Skeletal muscle satellite cell (primary cell): ENCODE results near the gene ERG28.

Experiments
- H3K27me3 ChIP-seq: 2 replicates; pipeline ENCODE4 v1.7.0; 2013; ENCODE audit warnings: low read length; ENCODE audit not compliant: control insufficient read depth, insufficient read depth
- H3K36me3 ChIP-seq: 2 replicates; pipeline ENCODE4 v1.7.0; 2013; ENCODE audit warnings: mild to moderate bottlenecking, control low read depth, low read length; ENCODE audit not compliant: insufficient read depth
- H3K4me1 ChIP-seq: 2 replicates; pipeline ENCODE4 v1.7.0; 2013; ENCODE audit warnings: low read length; ENCODE audit not compliant: control insufficient read depth, insufficient read depth
- H3K4me2 ChIP-seq: 2 replicates; pipeline ENCODE4 v1.7.0; 2013; ENCODE audit warnings: mild to moderate bottlenecking, low read length
- H3K4me3 ChIP-seq: 2 replicates; pipeline ENCODE4 v1.7.0; 2013; ENCODE audit warnings: low read length
- H3K9ac ChIP-seq: 2 replicates; pipeline ENCODE4 v1.7.0; 2013; ENCODE audit warnings: mild to moderate bottlenecking, low read depth, low read length, moderate library complexity
- H3K9me3 ChIP-seq: replicated peaks from 2 replicates; pipeline ENCODE4 v1.7.0; 2013; ENCODE audit warnings: mild to moderate bottlenecking, control low read depth, low read length

The ERG28 gene

DNA sequence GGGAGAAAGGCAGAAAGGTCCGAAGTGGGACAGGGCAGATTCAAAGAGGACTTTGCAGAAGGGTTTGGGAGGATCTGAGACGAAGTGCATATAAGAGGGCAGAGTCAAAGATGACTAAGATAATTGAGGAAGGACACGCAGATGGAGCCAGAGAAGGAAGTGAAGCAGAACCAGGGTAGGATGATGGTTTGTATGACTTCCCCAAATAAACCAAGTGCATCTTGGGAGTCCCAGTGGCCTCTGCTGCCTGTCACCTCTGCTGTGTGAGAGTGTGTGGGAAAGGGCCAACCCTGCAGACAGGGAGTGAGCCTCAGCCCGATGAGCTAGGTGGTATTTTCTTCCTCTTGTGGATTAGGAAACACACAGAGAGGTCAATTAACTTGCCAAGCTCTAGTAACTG, 45.5 kb downstream of the ERG28 start:
- Histone ChIP-seq H3K4me1 (peaks cover 10% of the 10 kb centered on the region), H3K9ac (no peak overlapping the region), H3K4me2 (no peak overlapping the region)

DNA sequence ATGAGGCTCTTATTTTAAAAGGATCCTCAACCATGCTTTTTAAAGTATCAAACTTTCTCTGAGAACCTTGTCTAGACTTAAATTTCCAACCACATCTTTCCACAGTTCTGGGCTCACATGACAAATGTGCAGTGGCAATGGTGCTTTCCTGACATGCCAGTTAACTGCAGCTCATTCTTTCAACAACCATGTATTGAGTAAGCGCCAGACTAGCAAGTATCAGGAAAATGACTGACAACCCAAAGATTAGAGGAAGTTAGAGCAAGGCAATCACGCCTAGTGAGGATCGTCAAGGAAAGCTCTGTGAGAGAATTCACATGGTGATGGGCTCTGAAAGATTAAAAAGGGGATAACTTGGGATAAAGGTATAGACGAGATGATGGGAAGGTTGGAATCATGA, 46.5 kb downstream of the ERG28 start:
- H3K4me1 ChIP-seq = peaks cover 20% of the 10 kb centered on the region
- H3K36me3 ChIP-seq = no peaks in the 10 kb centered on the region
- no peak overlapping the region for H3K9ac ChIP-seq
- H3K4me3 ChIP-seq = no peak overlapping the region
- H3K9me3 ChIP-seq = no peaks in the 10 kb centered on the region
- no peaks in the 10 kb centered on the region for H3K27me3 ChIP-seq
- H3K4me2 ChIP-seq = no peak overlapping the region

More for the DNA sequence above, 45.5 kb downstream of the ERG28 start:
- Histone ChIP-seq H3K4me3 (no peak overlapping the region), H3K27me3 (no peaks in the 10 kb centered on the region), H3K36me3 (no peaks in the 10 kb centered on the region), H3K9me3 (no peaks in the 10 kb centered on the region)

DNA sequence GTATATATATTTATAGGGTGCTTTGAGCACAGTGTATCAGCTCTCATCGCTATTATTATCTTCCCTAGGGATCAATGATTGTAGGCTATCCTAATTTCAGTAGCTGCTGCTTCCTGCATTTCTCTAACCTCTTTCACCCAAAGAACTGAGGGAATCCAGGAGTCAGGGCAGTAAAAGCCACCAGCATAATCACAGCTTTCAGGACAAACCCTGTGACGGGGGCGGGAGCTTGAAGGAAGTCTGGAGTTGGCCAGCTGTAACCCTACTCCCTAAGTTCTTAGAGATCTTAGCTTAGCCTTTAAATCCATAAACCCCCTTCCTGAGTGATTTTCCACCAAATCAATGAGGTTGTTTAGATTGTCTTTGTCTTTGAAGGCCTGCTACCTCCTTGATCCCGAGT, 48.5 kb downstream of the ERG28 start:
- Histone ChIP-seq H3K9me3 (peaks cover 11% of the 10 kb centered on the region), H3K9ac (no peak overlapping the region), H3K4me2 (no peak overlapping the region), H3K27me3 (no peaks in the 10 kb centered on the region), H3K36me3 (no peaks in the 10 kb centered on the region), H3K4me1 (peaks cover 21% of the 10 kb centered on the region), H3K4me3 (no peak overlapping the region)

DNA sequence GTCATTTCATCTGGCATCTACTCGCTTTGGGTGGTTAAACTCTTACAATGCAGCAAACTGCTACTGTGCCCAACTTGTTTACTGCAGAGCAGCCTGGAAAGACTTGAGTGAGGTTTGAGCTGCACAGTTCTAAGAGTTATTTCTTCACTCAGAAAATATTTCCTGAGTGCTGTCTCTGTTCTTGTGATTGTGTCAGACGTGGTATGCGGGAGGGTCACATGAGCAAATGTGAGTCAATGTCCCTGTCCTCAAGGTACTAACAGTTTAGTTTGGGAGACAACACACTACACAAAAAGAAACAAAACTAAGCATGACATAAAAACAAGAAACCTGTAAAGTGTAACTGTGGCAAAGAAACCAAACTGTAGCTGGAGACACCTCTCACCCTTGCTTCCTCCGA, 49.8 kb downstream of the ERG28 start:
- H3K4me2 ChIP-seq = peak overlapping the region; percentile 59

DNA sequence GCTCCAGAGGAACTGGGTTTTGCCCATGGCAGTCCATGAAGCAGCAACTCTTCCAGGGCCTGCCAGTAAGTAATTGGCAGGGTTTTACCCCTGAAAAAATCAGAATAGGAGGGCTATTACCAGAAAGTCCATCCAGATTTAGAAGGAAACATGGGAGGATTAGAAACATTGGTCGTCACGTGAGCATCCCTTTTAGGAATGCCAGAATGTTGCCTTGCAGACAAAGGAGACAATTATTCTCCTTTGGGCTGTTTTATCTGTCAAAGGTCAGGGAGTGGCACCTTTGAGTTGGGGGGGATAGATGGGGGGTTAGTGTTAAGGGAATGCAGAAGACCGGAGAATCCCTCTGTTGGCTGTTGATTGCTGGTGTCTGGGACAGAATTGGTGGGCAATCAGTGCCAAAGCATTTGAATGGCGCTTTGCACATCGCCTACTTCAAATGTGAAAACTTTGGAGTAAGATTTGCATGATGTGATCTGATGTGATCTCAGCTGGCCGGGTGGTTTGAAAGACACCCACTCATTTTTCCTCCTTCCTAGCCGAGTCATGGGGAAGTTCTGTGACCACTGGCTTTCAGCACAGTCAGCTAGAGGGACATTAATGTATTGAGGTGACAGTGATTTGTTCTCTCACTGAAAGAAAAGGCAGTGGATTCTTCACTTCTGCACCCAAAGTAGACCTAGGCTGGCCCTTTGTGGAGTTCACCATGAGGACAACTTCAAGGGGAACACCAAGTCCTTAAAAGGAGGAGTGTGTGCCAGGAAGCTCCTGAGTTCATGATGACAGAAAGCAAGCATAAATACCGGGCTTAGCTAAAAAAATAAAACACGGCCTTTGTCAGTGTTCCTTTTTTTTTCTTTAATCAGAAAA, 50.8 kb downstream of the ERG28 start:
- H3K4me1 ChIP-seq = peaks cover 21% of the 10 kb centered on the region

More for the DNA sequence above, 49.8 kb downstream of the ERG28 start:
- Histone ChIP-seq H3K27me3 (no peaks in the 10 kb centered on the region), H3K9me3 (peaks cover 19% of the 10 kb centered on the region), H3K4me1 (peaks cover 21% of the 10 kb centered on the region), H3K36me3 (no peaks in the 10 kb centered on the region), H3K4me3 (peak overlapping the region; percentile 19), H3K9ac (peak overlapping the region; percentile 48)

DNA sequence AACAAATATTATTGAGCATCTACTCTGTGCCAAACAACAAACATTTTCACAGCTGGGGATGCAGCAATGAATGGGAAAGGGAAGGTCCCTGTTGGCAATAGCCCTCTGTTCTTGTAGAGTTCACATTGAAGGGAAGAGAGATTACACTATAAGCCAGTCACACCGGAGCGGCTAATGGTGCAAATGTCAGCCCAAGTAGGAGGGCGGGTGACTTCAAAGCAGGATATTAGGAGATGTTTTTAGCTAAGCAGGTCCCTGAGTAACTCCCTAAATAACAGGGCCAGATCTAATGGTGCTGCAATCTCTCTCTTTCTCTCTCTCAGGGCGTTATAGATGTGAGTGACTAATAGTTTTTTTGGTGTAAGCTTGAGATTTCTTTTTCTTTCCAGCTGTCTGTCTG, 51.6 kb downstream of the ERG28 start:
- no peaks in the 10 kb centered on the region for H3K27me3 ChIP-seq
- no peaks in the 10 kb centered on the region for H3K36me3 ChIP-seq
- H3K4me1 ChIP-seq = peaks cover 21% of the 10 kb centered on the region
- H3K4me3 ChIP-seq = no peak overlapping the region
- no peak overlapping the region for H3K9ac ChIP-seq
- H3K9me3 ChIP-seq = peaks cover 19% of the 10 kb centered on the region
- peak overlapping the region; percentile 59 for H3K4me2 ChIP-seq

More for the DNA sequence above, 50.8 kb downstream of the ERG28 start:
- peak overlapping the region; percentile 59 for H3K4me2 ChIP-seq
- peak overlapping the region; percentile 19 for H3K4me3 ChIP-seq
- H3K36me3 ChIP-seq = no peaks in the 10 kb centered on the region
- H3K9ac ChIP-seq = peak overlapping the region; percentile 48
- H3K9me3 ChIP-seq = peaks cover 19% of the 10 kb centered on the region
- H3K27me3 ChIP-seq = no peaks in the 10 kb centered on the region

DNA sequence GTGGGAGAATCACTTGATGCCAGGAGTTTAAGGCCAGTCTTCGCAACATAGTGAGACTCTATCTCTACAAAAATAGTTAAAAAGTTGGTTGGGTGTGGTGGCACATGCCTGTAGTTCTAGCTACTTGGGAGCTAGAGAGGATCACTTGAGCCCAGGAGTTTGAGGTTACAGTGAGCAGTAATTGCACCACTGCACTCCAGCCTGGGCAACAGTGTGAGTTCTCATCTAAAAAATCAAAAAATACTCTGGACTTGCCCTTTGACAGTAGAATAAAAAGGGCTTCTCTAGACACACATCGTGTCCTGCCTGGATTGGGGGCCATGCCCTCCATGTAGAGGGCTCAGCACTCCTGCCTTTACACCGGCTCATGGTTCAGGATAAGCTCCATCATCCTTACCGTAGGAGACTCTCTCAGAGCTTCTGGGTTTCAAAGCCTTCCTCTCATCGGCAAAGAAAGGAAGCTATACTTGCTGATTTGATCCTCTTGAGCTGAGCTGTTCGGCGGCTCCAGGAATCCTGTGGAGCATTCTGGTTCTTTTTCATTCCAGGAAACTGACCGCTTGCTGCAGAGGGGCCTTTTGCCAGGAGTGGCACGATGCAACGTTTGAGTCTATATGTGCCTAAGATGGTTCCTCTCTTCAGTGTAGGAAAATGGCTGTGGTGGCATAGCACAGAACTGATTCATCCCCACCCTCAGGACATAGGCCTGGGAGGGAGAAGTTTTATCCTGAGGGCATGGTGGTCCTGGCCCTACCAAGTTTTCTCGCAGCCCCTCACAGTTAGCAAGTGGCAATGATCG, 52.6 kb downstream of the ERG28 start:
- Histone ChIP-seq H3K4me3 (no peak overlapping the region), H3K4me2 (no peak overlapping the region), H3K9ac (no peak overlapping the region), H3K27me3 (no peaks in the 10 kb centered on the region), H3K9me3 (peaks cover 19% of the 10 kb centered on the region), H3K36me3 (no peaks in the 10 kb centered on the region), H3K4me1 (peaks cover 21% of the 10 kb centered on the region)

DNA sequence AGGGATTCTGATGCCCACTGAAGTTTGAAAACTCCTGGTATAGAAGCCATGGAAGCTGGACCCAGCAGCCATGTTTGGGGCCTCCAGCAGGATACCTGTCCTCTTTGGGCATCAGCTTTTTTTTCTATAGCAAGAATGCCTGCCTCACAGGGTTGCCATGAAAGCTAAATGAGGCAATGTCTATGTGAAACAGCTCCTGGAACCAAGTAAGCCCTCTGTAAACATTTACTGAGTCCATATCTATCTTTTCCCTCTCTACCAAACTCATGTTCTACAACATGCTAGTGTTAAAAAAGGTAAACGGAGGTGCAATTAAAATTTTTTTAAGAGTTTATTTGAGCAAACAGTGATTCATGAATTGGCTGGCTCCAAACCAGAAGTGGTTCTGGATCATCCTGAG, 53.6 kb downstream of the ERG28 start:
- Histone ChIP-seq H3K27me3 (no peaks in the 10 kb centered on the region), H3K4me1 (peaks cover 21% of the 10 kb centered on the region), H3K9me3 (peaks cover 19% of the 10 kb centered on the region), H3K9ac (no peak overlapping the region), H3K36me3 (no peaks in the 10 kb centered on the region), H3K4me2 (no peak overlapping the region), H3K4me3 (no peak overlapping the region)

DNA sequence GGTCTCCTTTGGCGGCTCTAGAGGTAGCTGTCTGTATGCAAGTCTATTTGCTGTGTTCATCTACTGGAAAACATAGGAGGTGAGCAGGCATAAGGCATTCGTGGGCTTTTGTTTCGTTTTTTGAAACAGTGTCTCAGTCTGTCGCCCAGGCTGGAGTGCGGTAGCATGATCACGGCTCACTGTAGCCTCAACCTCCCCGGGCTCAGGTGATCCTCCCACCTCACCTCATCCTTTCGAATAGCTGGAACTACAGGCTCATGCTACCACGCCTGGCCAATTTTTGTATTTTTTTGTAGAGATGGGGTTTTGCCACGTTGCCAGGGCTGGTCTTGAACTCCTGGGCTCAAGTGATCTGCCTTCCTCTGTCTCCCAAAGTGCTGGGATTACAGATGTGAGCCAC, 54.8 kb downstream of the ERG28 start:
- no peak overlapping the region for H3K9ac ChIP-seq
- H3K4me3 ChIP-seq = no peak overlapping the region
- no peaks in the 10 kb centered on the region for H3K36me3 ChIP-seq
- peaks cover 19% of the 10 kb centered on the region for H3K9me3 ChIP-seq
- no peaks in the 10 kb centered on the region for H3K27me3 ChIP-seq
- H3K4me2 ChIP-seq = no peak overlapping the region
- H3K4me1 ChIP-seq = peaks cover 18% of the 10 kb centered on the region

DNA sequence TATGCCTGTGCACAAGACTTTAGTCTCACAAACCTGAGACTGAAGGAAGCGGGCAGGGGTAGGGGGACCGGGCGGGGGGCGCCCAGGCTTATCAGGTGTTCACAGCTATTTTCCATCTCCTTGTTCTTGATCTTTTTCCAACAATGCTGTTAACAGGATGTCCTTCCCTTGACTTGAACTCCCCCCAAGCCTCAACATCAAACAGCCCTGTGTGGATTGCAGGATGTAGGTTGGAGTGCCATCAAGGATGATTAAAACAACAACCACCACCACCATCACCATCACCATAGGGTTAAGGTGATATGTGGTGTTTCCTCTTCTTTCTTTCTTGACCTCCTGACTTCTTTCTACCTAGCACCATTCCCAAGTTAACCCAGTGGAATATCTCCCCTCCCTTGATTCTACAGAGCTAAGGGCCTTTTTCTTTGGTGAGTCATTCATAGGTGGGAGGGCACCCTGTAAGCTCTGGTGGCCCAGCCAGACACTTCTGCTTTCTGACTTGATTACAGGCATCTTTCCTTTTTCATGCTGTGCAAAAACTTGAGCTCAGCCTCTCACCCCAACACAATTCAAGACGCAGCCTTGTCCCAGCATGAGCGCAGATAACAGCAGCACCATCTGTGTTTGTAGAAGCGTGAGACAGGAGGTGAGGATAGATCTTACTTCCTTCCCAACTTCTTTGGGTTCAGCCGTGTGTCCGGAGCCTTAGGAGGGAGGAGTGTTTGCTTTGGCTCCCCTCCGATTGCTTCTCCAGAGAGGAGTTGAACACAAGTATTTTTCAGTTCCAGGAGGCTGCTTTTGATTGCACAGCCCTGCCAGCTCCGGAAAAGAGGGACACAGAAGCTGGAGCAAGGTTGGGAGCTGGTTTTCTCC, 55.5 kb downstream of the ERG28 start:
- Histone ChIP-seq H3K36me3 (no peaks in the 10 kb centered on the region), H3K4me1 (peaks cover 11% of the 10 kb centered on the region), H3K4me2 (no peak overlapping the region), H3K9me3 (peaks cover 19% of the 10 kb centered on the region), H3K9ac (no peak overlapping the region), H3K4me3 (no peak overlapping the region), H3K27me3 (no peaks in the 10 kb centered on the region)

DNA sequence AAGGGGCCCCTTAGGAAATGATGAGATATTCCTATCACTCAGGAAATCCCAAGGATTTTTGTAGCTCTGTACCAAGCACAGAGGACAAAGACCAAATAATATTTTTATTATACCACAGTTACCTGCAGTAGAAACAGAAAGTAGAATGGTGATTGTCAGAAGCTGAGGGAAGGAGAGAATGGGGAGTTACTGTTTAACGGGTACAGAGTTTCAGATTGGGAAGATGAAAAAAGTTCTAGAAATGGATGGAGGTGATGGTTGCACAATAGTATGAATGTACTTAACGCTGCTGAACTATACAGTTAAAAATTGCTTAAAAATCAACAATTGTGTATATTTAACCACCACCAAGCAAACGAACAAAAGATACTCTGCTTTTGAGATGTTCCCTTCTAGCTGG, 58.2 kb downstream of the ERG28 start:
- Histone ChIP-seq H3K4me3 (no peak overlapping the region), H3K27me3 (no peaks in the 10 kb centered on the region), H3K36me3 (no peaks in the 10 kb centered on the region), H3K9ac (no peak overlapping the region), H3K4me2 (no peak overlapping the region), H3K4me1 (no peaks in the 10 kb centered on the region), H3K9me3 (peaks cover 11% of the 10 kb centered on the region)
